SK-MEL-5 (cell line): Measurements from ENCODE around the gene RGPD8. TPM values are rescaled to one million over a fixed set of nuclear protein-coding genes. Genes with fewer than 3 reads are reported as not detected.
A peak's percentile ranks its signal among the peaks of the same experiment; 100 is the strongest.
"Not testable (repeated sequence)": the region's sequence is repeated elsewhere in the genome, so short reads cannot be mapped to it uniquely, and the experiment has no call there.

Experiments used
- DNase-seq: peaks from one replicate; pipeline ENCODE4 v3.0.0-alpha.2; 2016; ENCODE audit warnings: low read depth, low spot score
- in situ Hi-C: cut with HindIII; loops from 2 replicates; pipeline ENCODE4 v1.10.0; 2016; ENCODE audit warnings: low sequenced_read_pairs, high pct_unique_total_duplicates, low pct_unique_long_range_greater_than_20kb
- total RNA-seq: library from RNA; depleted of rRNA; stranded (reverse); fragments of >200 nt; shearing (Covaris generic); gene quantifications from 2 replicates; pipeline ENCODE4 v1.2.3, GENCODE V29; 2014

Gene RGPD8
- total RNA-seq, 1 experiment from 2014 or later: 1.2 TPM

- in situ Hi-C loops, DNase-seq: not testable (repeated sequence)
These were observed 5.3 kb upstream of the RGPD8 start for GRCh38 chr2:112438603-112439261.

- in situ Hi-C loops: not testable (repeated sequence)
These were observed 4.0 kb upstream of the RGPD8 start for GRCh38 chr2:112437405-112437831.

DNA sequence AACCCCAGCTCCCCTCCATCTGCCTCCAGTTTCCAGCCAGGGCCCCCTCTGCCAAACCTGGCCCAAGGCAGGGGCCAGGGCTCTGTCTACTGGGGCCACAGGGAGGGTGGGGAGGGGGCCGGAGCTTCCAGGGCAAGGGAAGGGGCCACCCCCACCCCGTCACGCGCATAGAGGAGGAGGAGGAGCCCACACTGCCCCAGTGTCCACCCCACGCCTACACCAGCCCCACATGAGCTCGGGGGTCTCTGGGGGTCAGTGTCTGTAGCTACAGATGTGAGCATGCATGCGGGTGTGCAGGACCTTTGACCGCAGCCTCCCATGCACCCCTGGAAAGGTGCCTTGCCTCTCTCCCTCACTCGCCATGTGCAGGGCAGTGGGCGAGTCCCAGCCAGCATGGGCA is 3.5 kb upstream of the RGPD8 start:
- in situ Hi-C loops, DNase-seq: not testable (repeated sequence)

More at GRCh38 chr2:112437405-112437831, 4.0 kb upstream of the RGPD8 start:
- not testable (repeated sequence) for DNase-seq

- in situ Hi-C loops, DNase-seq: not testable (repeated sequence)
These were observed 2.4 kb upstream of the RGPD8 start for GRCh38 chr2:112435716-112436431.

DNA sequence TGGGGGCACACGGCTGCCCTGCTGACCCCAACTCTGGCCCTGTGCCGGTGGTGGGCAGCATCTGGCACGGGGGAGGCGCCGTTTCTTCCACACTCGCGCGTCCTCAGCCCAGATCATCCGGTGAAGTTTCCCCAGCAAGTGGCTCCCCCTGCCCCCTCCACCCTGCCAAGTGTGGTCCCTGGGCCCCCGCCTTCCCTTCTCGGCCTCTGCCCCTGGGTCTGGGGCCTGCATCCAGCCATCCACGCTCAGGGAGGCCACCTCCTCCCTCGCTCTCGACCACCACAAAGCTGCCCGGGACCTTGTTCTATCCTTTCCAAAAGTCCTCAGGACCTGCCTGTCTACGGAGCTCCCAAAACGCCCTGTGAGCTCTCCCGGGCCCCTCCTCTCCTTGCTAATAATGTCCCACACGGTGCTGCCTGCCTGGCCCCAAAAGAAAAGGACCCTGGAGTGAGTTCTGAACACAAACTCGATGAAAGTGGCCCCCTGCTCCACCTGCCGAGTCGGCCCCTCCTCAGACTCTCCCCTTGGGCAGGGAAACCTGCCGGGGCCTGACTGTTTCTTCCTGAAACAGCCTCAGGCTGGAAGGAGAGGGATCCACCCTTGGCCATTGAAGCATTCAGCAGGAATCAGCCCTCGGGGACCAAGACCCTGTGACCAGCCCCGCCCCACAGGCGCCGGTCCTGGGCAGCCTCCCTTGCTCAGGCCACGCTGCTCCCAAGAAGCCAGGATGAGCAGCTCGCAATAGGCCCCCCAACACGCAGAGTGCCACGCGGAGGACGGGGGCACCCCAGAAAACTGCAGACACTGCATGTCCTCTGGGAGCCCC is 1.7 kb upstream of the RGPD8 start:
- in situ Hi-C loops, DNase-seq: not testable (repeated sequence)

- in situ Hi-C loops: no loop called here
- no peak for DNase-seq
These were observed 686 bp upstream of the RGPD8 start for GRCh38 chr2:112433932-112434730.

- DNase-seq, in situ Hi-C loops: not testable (repeated sequence)
These were observed 538 bp downstream of the RGPD8 start for GRCh38 chr2:112432735-112433479.

GRCh38 chr2:112432390-112432734 is 1.1 kb downstream of the RGPD8 start:
- in situ Hi-C loops, DNase-seq: not testable (repeated sequence)

DNA sequence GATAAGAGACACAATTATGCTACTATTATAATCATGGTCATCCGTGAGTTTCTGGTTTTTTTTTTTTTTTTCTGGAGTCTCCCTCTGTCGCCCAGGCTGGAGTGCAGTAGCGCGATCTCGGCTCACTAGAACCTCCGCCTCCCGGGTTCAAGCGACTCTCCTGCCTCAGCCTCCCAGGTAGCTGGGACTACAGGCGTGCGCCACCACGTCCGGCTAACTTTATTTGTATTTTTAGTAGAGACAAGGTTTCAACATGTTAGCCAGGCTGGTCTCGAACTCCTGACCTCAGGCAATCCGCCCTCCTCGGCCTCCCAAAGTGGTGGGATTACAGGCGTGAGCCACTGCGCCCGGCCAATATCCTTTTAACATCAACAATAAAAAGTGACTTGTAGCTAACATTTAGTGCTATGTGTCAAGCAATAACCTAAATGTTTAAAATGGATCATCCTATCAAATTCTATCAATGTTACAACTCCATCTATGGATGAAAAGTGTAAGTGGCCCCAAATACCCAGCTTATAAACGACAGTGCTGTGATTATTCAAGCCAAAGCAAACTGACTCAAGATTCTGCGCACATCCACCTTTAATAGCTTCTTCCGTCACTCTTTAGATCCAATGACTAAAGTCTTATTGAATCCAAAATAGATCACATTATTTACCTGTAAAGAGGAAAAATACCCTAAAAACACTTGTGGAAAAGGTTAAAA is 1.7 kb downstream of the RGPD8 start:
- in situ Hi-C loops: not testable (repeated sequence)

DNA sequence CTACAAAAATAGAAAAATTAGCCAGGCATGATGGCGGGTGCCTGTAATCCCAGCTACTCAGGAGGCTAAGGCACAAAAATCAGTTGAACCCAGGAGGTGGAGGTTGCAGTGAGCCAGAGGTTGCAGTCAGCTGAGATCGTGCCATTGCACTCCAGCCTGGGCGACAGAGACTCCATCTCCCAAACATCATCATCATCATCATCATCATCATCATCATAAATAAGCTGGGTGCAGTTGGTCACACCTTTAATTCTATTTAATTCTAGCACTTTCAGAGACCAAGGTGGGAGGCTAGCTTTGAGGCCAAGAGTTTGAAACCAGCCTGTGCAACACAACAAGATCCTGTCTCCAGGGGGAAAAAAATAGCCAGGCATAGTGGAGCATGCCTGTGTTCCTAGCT is 8.9 kb downstream of the RGPD8 start:
- in situ Hi-C loops, DNase-seq: not testable (repeated sequence)

More for the DNA sequence above, 1.7 kb downstream of the RGPD8 start:
- not testable (repeated sequence) for DNase-seq

- in situ Hi-C loops: not testable (repeated sequence)
- DNase-seq: peak; percentile 16
These were observed 16.6 kb downstream of the RGPD8 start for GRCh38 chr2:112416860-112417259.

- in situ Hi-C loops, DNase-seq: not testable (repeated sequence)
These were observed 73.4 kb downstream of the RGPD8 start for GRCh38 chr2:112360055-112360454.

DNA sequence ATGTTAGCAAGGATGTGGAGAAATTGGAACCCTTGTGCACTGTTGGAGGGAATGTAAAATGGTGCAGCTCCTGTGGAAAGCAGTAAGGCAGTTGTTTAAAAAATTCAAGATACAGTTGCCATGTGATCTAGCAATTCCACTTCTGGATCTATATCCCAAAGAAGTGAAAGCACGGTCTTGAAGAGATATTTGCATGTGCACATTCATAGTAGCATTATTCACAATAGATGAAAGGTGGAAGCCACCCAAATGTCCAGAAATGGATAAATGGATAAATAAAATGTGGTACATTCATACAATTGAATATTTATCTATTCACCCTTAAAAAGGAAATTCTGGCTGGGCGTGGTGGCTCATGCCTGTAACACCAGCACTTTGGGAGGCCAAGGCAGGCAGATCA is 79.1 kb downstream of the RGPD8 start:
- in situ Hi-C loops, DNase-seq: not testable (repeated sequence)

GRCh38 chr2:112352809-112353603 is 80.4 kb downstream of the RGPD8 start:
- in situ Hi-C loops, DNase-seq: not testable (repeated sequence)

DNA sequence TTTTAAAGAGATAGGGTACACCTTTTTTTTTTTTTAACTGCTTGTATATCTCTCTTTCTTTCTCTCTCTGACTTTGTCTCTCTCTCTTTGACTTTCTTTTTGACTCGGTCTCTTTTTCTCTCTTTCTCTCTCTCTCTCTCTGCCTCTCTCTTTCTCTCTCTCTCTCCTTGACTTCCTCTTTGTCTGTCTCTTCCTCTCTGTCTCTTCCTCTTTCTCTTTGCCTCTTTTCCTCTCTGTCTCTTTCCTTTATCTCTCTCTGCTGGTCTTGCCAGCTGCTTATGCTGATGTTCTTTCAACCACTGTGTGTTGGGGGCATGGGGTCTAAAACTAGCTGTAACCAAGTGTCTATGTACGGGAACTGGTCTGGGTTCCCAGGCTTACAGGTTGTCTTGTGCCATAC is 81.2 kb downstream of the RGPD8 start:
- in situ Hi-C loops, DNase-seq: not testable (repeated sequence)
